Spleen (tissue), 7 donors: ENCODE data around the gene PPP2R2B.

Source experiments
- CTCF ChIP-seq, 11 experiments: fragments of 200-600 bp in 7 of 11; fragments of 450-650 bp in 4 of 11; sonication (generic) in 4 of 11; IDR thresholded peaks in 8 of 11; conservative IDR thresholded peaks in 3 of 11; 1 replicate in 7 of 11; 2 replicates in 4 of 11; pipeline versions ENCODE4 v1.4.0 to v1.8.0; 2016 to 2021; ENCODE audit warnings: antibody characterized with exemption in 11 of 11, inconsistent platforms in 4 of 11, mild to moderate bottlenecking in 1 of 11
- POLR2AphosphoS5 ChIP-seq, 3 donors: sonication (generic); formaldehyde crosslinking; IDR thresholded peaks; one replicate each; pipeline ENCODE4 v1.5.1; 2017; ENCODE audit warnings: antibody characterized with exemption in 3 of 3
- donor health status: DM: no; HTN: no; CAD: no; lungs with moderate emphysema.
- donor health status: DM: no; HTN: no; CAD: no.
- donor health status: DM: no; HTN: no; CAD: no.

GRCh38 chr5:146726891-146727290 is 151.7 kb downstream of the PPP2R2B start:
- TF ChIP-seq POLR2AphosphoS5 (IDR thresholded peaks at IDR 0.05), result no peak
- no peak for TF ChIP-seq CTCF (IDR thresholded peaks at IDR 0.05 in 8 of 11, conservative IDR thresholded peaks at IDR 0.05 in 3 of 11)
